ENCODE measurements around the gene DSCAML1.

Gene DSCAML1

GRCh38 chr11:117565709-117566108, 231.3 kb downstream of the DSCAML1 start:
- Histone ChIP-seq H3K79me1 (ENCODE audit: low read depth, low read length) (no peaks in the 10 kb centered on the region), H4K8ac (ENCODE audit: low read depth, low read length) (no peak overlapping the region), H2AFZ (ENCODE audit: low read length) (no peak overlapping the region), H3K4ac (ENCODE audit: low read length) (no peak overlapping the region), H3K27me3 (ENCODE audit: control insufficient read depth in 3 of 3, insufficient read depth in 3 of 3, low read depth in 1 of 3, low read length in 3 of 3) (peaks cover 0 to 3% (median 0%) of the 10 kb centered on the region in 3 experiments), H2BK5ac (ENCODE audit: low read length) (no peak overlapping the region), H3K9ac (ENCODE audit: low read depth, low read length, poor library complexity) (no peak overlapping the region), H3K4me3 (ENCODE audit: low read length in 2 of 2) (no peak overlapping the region), H4K91ac (ENCODE audit: low read depth, low read length, poor library complexity) (no peak overlapping the region), H3K4me2 (ENCODE audit: insufficient read depth, low read length, poor library complexity, severe bottlenecking) (no peak overlapping the region), H2BK15ac (ENCODE audit: low read length) (no peak overlapping the region), H3K27ac (replicated peaks; ENCODE audit: low read length) (no peak overlapping the region), H3K18ac (ENCODE audit: low read length) (no peak overlapping the region), H2BK12ac (ENCODE audit: low read length) (no peak overlapping the region), H3K36me3 (replicated peaks in 1 of 2; ENCODE audit: control insufficient read depth in 2 of 2, insufficient read depth in 2 of 2, low read length in 2 of 2) (no peaks in the 10 kb centered on the region), H3K23ac (ENCODE audit: low read depth, low read length, poor library complexity) (no peak overlapping the region), H3K9me3 (replicated peaks in 1 of 2; ENCODE audit: control insufficient read depth in 2 of 2, insufficient read depth in 1 of 2, low read depth in 1 of 2, low read length in 2 of 2) (no peaks in the 10 kb centered on the region), H2AK5ac (ENCODE audit: low read depth, low read length) (no peak overlapping the region), H3K4me1 (ENCODE audit: control insufficient read depth in 2 of 2, insufficient read depth in 1 of 2, low read depth in 1 of 2, low read length in 2 of 2) (peaks cover 0 to 7% of the 10 kb centered on the region in 2 donors), H2BK120ac (ENCODE audit: low read depth, low read length) (no peak overlapping the region), H3K14ac (ENCODE audit: low read length) (no peak overlapping the region)
- WGBS, 2 donors (ENCODE audit: extremely low coverage in 2 of 2, insufficient read length in 2 of 2, insufficient replicate concordance in 1 of 2) = no CpG with 5 or more reads among the region's 4 CpGs
- no peak for DNase-seq (ENCODE audit: low spot score)

GRCh38 chr11:117564321-117564720, 232.7 kb downstream of the DSCAML1 start:
- Histone ChIP-seq H4K91ac (ENCODE audit: low read depth, low read length, poor library complexity) (no peak overlapping the region), H3K18ac (ENCODE audit: low read length) (no peak overlapping the region), H3K27ac (replicated peaks; ENCODE audit: low read length) (no peak overlapping the region), H3K9ac (ENCODE audit: low read depth, low read length, poor library complexity) (no peak overlapping the region), H3K36me3 (replicated peaks in 1 of 2; ENCODE audit: control insufficient read depth in 2 of 2, insufficient read depth in 2 of 2, low read length in 2 of 2) (no peaks in the 10 kb centered on the region), H2BK12ac (ENCODE audit: low read length) (no peak overlapping the region), H2BK5ac (ENCODE audit: low read length) (no peak overlapping the region), H3K79me1 (ENCODE audit: low read depth, low read length) (no peaks in the 10 kb centered on the region), H3K9me3 (replicated peaks in 1 of 2; ENCODE audit: control insufficient read depth in 2 of 2, insufficient read depth in 1 of 2, low read depth in 1 of 2, low read length in 2 of 2) (no peaks in the 10 kb centered on the region), H3K4me3 (ENCODE audit: low read length in 2 of 2) (no peak overlapping the region), H3K23ac (ENCODE audit: low read depth, low read length, poor library complexity) (no peak overlapping the region), H2BK120ac (ENCODE audit: low read depth, low read length) (no peak overlapping the region), H2BK15ac (ENCODE audit: low read length) (no peak overlapping the region), H2AFZ (ENCODE audit: low read length) (no peak overlapping the region), H2AK5ac (ENCODE audit: low read depth, low read length) (no peak overlapping the region), H3K4me1 (ENCODE audit: control insufficient read depth in 2 of 2, insufficient read depth in 1 of 2, low read depth in 1 of 2, low read length in 2 of 2) (peaks cover 0 to 7% of the 10 kb centered on the region in 2 donors), H3K4ac (ENCODE audit: low read length) (no peak overlapping the region), H3K14ac (ENCODE audit: low read length) (no peak overlapping the region), H4K8ac (ENCODE audit: low read depth, low read length) (no peak overlapping the region), H3K27me3 (ENCODE audit: control insufficient read depth in 3 of 3, insufficient read depth in 3 of 3, low read depth in 1 of 3, low read length in 3 of 3) (peaks cover 0 to under 1% (median 0%) of the 10 kb centered on the region in 3 experiments), H3K4me2 (ENCODE audit: insufficient read depth, low read length, poor library complexity, severe bottlenecking) (no peak overlapping the region)
- no CpG with 5 or more reads among the region's 4 CpGs for WGBS, 2 donors (ENCODE audit: extremely low coverage in 2 of 2, insufficient read length in 2 of 2, insufficient replicate concordance in 1 of 2)
- no peak for DNase-seq (ENCODE audit: low spot score)

- no peak overlapping the region for H2BK15ac ChIP-seq (ENCODE audit: low read length)
- no peak overlapping the region for H3K18ac ChIP-seq (ENCODE audit: low read length)
- H4K8ac ChIP-seq (ENCODE audit: low read depth, low read length) = no peak overlapping the region
- no peak overlapping the region for H2AFZ ChIP-seq (ENCODE audit: low read length)
- H3K27ac ChIP-seq (replicated peaks; ENCODE audit: low read length) = no peak overlapping the region
- no peak overlapping the region for H3K9ac ChIP-seq (ENCODE audit: low read depth, low read length, poor library complexity)
- H3K4ac ChIP-seq (ENCODE audit: low read length) = no peak overlapping the region
- no peaks in the 10 kb centered on the region for H3K79me1 ChIP-seq (ENCODE audit: low read depth, low read length)
- peaks cover 0 to 7% of the 10 kb centered on the region in 2 donors for H3K4me1 ChIP-seq (ENCODE audit: control insufficient read depth in 2 of 2, insufficient read depth in 1 of 2, low read depth in 1 of 2, low read length in 2 of 2)
- H4K91ac ChIP-seq (ENCODE audit: low read depth, low read length, poor library complexity) = no peak overlapping the region
- no peak overlapping the region for H3K4me3 ChIP-seq (ENCODE audit: low read length in 2 of 2)
- WGBS, 2 donors (ENCODE audit: extremely low coverage in 2 of 2, insufficient read length in 2 of 2, insufficient replicate concordance in 1 of 2) = no CpG with 5 or more reads among the region's 7 CpGs
- H3K4me2 ChIP-seq (ENCODE audit: insufficient read depth, low read length, poor library complexity, severe bottlenecking) = no peak overlapping the region
- no peak overlapping the region for H2BK5ac ChIP-seq (ENCODE audit: low read length)
- H3K14ac ChIP-seq (ENCODE audit: low read length) = peak overlapping the region; percentile 14
- no peak overlapping the region for H2BK12ac ChIP-seq (ENCODE audit: low read length)
- no peak overlapping the region for H2BK120ac ChIP-seq (ENCODE audit: low read depth, low read length)
- H3K9me3 ChIP-seq (replicated peaks in 1 of 2; ENCODE audit: control insufficient read depth in 2 of 2, insufficient read depth in 1 of 2, low read depth in 1 of 2, low read length in 2 of 2) = no peaks in the 10 kb centered on the region
- H3K36me3 ChIP-seq (replicated peaks in 1 of 2; ENCODE audit: control insufficient read depth in 2 of 2, insufficient read depth in 2 of 2, low read length in 2 of 2) = no peaks in the 10 kb centered on the region
- H2AK5ac ChIP-seq (ENCODE audit: low read depth, low read length) = no peak overlapping the region
- no peaks in the 10 kb centered on the region for H3K27me3 ChIP-seq (ENCODE audit: control insufficient read depth in 3 of 3, insufficient read depth in 3 of 3, low read depth in 1 of 3, low read length in 3 of 3)
- H3K23ac ChIP-seq (ENCODE audit: low read depth, low read length, poor library complexity) = no peak overlapping the region
- DNase-seq (ENCODE audit: low spot score) = no peak
These were observed 233.5 kb downstream of the DSCAML1 start for GRCh38 chr11:117563556-117563955.

GRCh38 chr11:117562136-117562535, 234.9 kb downstream of the DSCAML1 start:
- Histone ChIP-seq H3K9ac (ENCODE audit: low read depth, low read length, poor library complexity) (peak overlapping the region; percentile 6), H3K4me3 (ENCODE audit: low read length in 2 of 2) (no peak overlapping the region), H2BK5ac (ENCODE audit: low read length) (no peak overlapping the region), H2BK120ac (ENCODE audit: low read depth, low read length) (no peak overlapping the region), H4K8ac (ENCODE audit: low read depth, low read length) (no peak overlapping the region), H3K18ac (ENCODE audit: low read length) (no peak overlapping the region), H4K91ac (ENCODE audit: low read depth, low read length, poor library complexity) (no peak overlapping the region), H3K4me2 (ENCODE audit: insufficient read depth, low read length, poor library complexity, severe bottlenecking) (no peak overlapping the region), H3K27ac (replicated peaks; ENCODE audit: low read length) (no peak overlapping the region), H3K36me3 (replicated peaks in 1 of 2; ENCODE audit: control insufficient read depth in 2 of 2, insufficient read depth in 2 of 2, low read length in 2 of 2) (no peaks in the 10 kb centered on the region), H3K4me1 (ENCODE audit: control insufficient read depth in 2 of 2, insufficient read depth in 1 of 2, low read depth in 1 of 2, low read length in 2 of 2) (peaks cover 3 to 12% of the 10 kb centered on the region in 2 donors), H3K14ac (ENCODE audit: low read length) (peak overlapping the region; percentile 6), H2BK12ac (ENCODE audit: low read length) (no peak overlapping the region), H2AFZ (ENCODE audit: low read length) (no peak overlapping the region), H3K27me3 (ENCODE audit: control insufficient read depth in 3 of 3, insufficient read depth in 3 of 3, low read depth in 1 of 3, low read length in 3 of 3) (no peaks in the 10 kb centered on the region), H2BK15ac (ENCODE audit: low read length) (no peak overlapping the region), H3K9me3 (replicated peaks in 1 of 2; ENCODE audit: control insufficient read depth in 2 of 2, insufficient read depth in 1 of 2, low read depth in 1 of 2, low read length in 2 of 2) (no peaks in the 10 kb centered on the region), H2AK5ac (ENCODE audit: low read depth, low read length) (no peak overlapping the region), H3K23ac (ENCODE audit: low read depth, low read length, poor library complexity) (no peak overlapping the region), H3K79me1 (ENCODE audit: low read depth, low read length) (no peaks in the 10 kb centered on the region), H3K4ac (ENCODE audit: low read length) (no peak overlapping the region)
- no CpG with 5 or more reads among the region's 6 CpGs for WGBS, 2 donors (ENCODE audit: extremely low coverage in 2 of 2, insufficient read length in 2 of 2, insufficient replicate concordance in 1 of 2)
- DNase-seq (ENCODE audit: low spot score) = no peak
